Right kidney (tissue), 1 donor: Measurements from ENCODE around the gene SUCLG2.

Experiments
- DNase-seq: peaks from one replicate; pipeline ENCODE4 v3.0.0-alpha.2; 2016

SUCLG2 gene

GRCh38 chr3:67384760-67385397 is 269.5 kb downstream of the SUCLG2 start:
- DNase-seq, result no peak

- DNase-seq, result no peak
Measured at GRCh38 chr3:67384016-67384415, 270.4 kb downstream of the SUCLG2 start.

- no peak for DNase-seq
Measured at GRCh38 chr3:67383379-67383778, 271.0 kb downstream of the SUCLG2 start.

GRCh38 chr3:67382536-67382935 is 271.9 kb downstream of the SUCLG2 start:
- DNase-seq, result no peak

GRCh38 chr3:67381667-67382272 is 272.6 kb downstream of the SUCLG2 start:
- DNase-seq, result no peak

- no peak for DNase-seq
Measured at GRCh38 chr3:67380118-67380517, 274.3 kb downstream of the SUCLG2 start.

GRCh38 chr3:67377299-67377698 is 277.1 kb downstream of the SUCLG2 start:
- DNase-seq, result no peak

GRCh38 chr3:67376416-67376815 is 278.0 kb downstream of the SUCLG2 start:
- DNase-seq, result no peak

GRCh38 chr3:67375976-67376375 is 278.4 kb downstream of the SUCLG2 start:
- DNase-seq, result no peak

GRCh38 chr3:67362686-67363085 is 291.7 kb downstream of the SUCLG2 start:
- DNase-seq, result no peak

GRCh38 chr3:67361770-67362169 is 292.6 kb downstream of the SUCLG2 start:
- DNase-seq, result no peak

- no peak for DNase-seq
Measured at GRCh38 chr3:67361323-67361722, 293.1 kb downstream of the SUCLG2 start.

- no peak for DNase-seq
Measured at GRCh38 chr3:67357610-67358458, 296.6 kb downstream of the SUCLG2 start.

- DNase-seq, result no peak
Measured at GRCh38 chr3:67349551-67350174, 304.7 kb downstream of the SUCLG2 start.

GRCh38 chr3:67346081-67346480 is 308.3 kb downstream of the SUCLG2 start:
- DNase-seq, result no peak

GRCh38 chr3:67335813-67336212 is 318.6 kb downstream of the SUCLG2 start:
- no peak for DNase-seq

GRCh38 chr3:67334588-67334987 is 319.8 kb downstream of the SUCLG2 start:
- no peak for DNase-seq

- DNase-seq, result no peak
Measured at GRCh38 chr3:67329358-67329757, 325.1 kb downstream of the SUCLG2 start.

- no peak for DNase-seq
Measured at GRCh38 chr3:67327582-67327981, 326.8 kb downstream of the SUCLG2 start.

GRCh38 chr3:67325231-67325630 is 329.2 kb downstream of the SUCLG2 start:
- no peak for DNase-seq
